Activated CD4-positive, alpha-beta T cell treated with anti-CD3 and anti-CD28 coated beads for 36 hours (primary cell): ENCODE results near the gene KIF6. TPM values are rescaled to one million over a fixed set of nuclear protein-coding genes. Genes with fewer than 3 reads are reported as not detected.

Source experiments
- ATAC-seq: fragments of 200-7000 bp; cut with Tn5 transposase; one replicate; pipeline ENCODE4 v1.10.0; 2021; ENCODE audit warnings: mild to moderate bottlenecking, moderate library complexity
- CTCF ChIA-PET: fragments of 350-600 bp; sonication (Branson Sonifier 250); formaldehyde crosslinking; loops from one replicate; lab custom pipeline; 2021; ENCODE audit warnings: antibody characterized with exemption; lab: Charles Lee
- POLR2A ChIA-PET: fragments of 350-600 bp; sonication (Branson Sonifier 250); formaldehyde crosslinking; loops from one replicate; lab custom pipeline; 2021; ENCODE audit warnings: antibody characterized with exemption, inconsistent platforms; lab: Charles Lee
- DNase-seq: peaks from one replicate; pipeline ENCODE4 v3.0.0-alpha.2; 2020
- H3K27ac Mint-ChIP-seq: one replicate; pipeline ENCODE4 v1.8.0; 2021; ENCODE audit warnings: mixed read lengths
- H3K27me3 Mint-ChIP-seq: one replicate; pipeline ENCODE4 v1.8.0; 2021; ENCODE audit warnings: mixed read lengths
- H3K36me3 Mint-ChIP-seq: one replicate; pipeline ENCODE4 v1.8.0; 2021; ENCODE audit warnings: low read depth, mixed read lengths
- H3K4me1 Mint-ChIP-seq: one replicate; pipeline ENCODE4 v1.8.0; 2021; ENCODE audit warnings: mixed read lengths
- H3K4me3 Mint-ChIP-seq: one replicate; pipeline ENCODE4 v1.8.0; 2021; ENCODE audit warnings: mild to moderate bottlenecking, moderate library complexity, mixed read lengths
- H3K9me3 Mint-ChIP-seq: one replicate; pipeline ENCODE4 v1.8.0; 2021; ENCODE audit warnings: low read depth, mixed read lengths
- intact Hi-C, 2 experiments: fragments of 100-400 bp; cut with DNase I in 1 of 2; cut with micrococcal nuclease in 1 of 2; formaldehyde crosslinking; loops; one replicate each; pipeline versions ENCODE4 v1.14.2 to v1.15.1; 2022 to 2024; cut with DNase I, micrococcal nuclease
- total RNA-seq, 2 experiments: library from RNA; stranded (reverse); gene quantifications; one replicate each; pipeline ENCODE4 v1.2.3, GENCODE V29; 2021

The KIF6 gene
- total RNA-seq, 2 experiments from 2014 or later = 0.43 to 0.49 TPM

GRCh38 chr6:39577446-39578165 lies 147.6 kb downstream of the KIF6 start:
- H3K36me3 Mint-ChIP-seq = no peaks in the 10 kb centered on the region
- no peak overlapping the region for H3K27ac Mint-ChIP-seq
- intact Hi-C loops = no loop called here
- DNase-seq = no peak
- ChIA-PET POLR2A (no interaction called here), CTCF (no interaction called here)
- no peaks in the 10 kb centered on the region for H3K9me3 Mint-ChIP-seq
- no peaks in the 10 kb centered on the region for H3K4me1 Mint-ChIP-seq
- H3K4me3 Mint-ChIP-seq = no peak overlapping the region
- peaks cover 6% of the 10 kb centered on the region for H3K27me3 Mint-ChIP-seq
- ATAC-seq = no peak

- H3K9me3 Mint-ChIP-seq = no peaks in the 10 kb centered on the region
- H3K27ac Mint-ChIP-seq = no peak overlapping the region
- no peaks in the 10 kb centered on the region for H3K4me1 Mint-ChIP-seq
- ATAC-seq = no peak
- no peak overlapping the region for H3K4me3 Mint-ChIP-seq
- CTCF ChIA-PET = no interaction called here
- intact Hi-C loops = no loop called here
- POLR2A ChIA-PET = no interaction called here
- no peaks in the 10 kb centered on the region for H3K36me3 Mint-ChIP-seq
- peaks cover 6% of the 10 kb centered on the region for H3K27me3 Mint-ChIP-seq
- DNase-seq = no peak
Measured at GRCh38 chr6:39576556-39577303, 148.5 kb downstream of the KIF6 start.

- intact Hi-C loops = no loop called here
- CTCF ChIA-PET = no interaction called here
- DNase-seq (no peak), ATAC-seq (no peak)
- no peak overlapping the region for H3K27ac Mint-ChIP-seq
- no peak overlapping the region for H3K4me3 Mint-ChIP-seq
- POLR2A ChIA-PET = no interaction called here
- no peaks in the 10 kb centered on the region for H3K9me3 Mint-ChIP-seq
- no peaks in the 10 kb centered on the region for H3K4me1 Mint-ChIP-seq
- no peaks in the 10 kb centered on the region for H3K36me3 Mint-ChIP-seq
- peaks cover 8% of the 10 kb centered on the region for H3K27me3 Mint-ChIP-seq
Measured at GRCh38 chr6:39574991-39575390, 150.2 kb downstream of the KIF6 start.

- Mint-ChIP-seq H3K4me3 (no peak overlapping the region), H3K27me3 (peaks cover 4% of the 10 kb centered on the region), H3K9me3 (no peaks in the 10 kb centered on the region), H3K27ac (no peak overlapping the region), H3K36me3 (no peaks in the 10 kb centered on the region), H3K4me1 (no peaks in the 10 kb centered on the region)
- ChIA-PET POLR2A (no interaction called here), CTCF (no interaction called here)
- DNase-seq (no peak), ATAC-seq (no peak)
- intact Hi-C loops = no loop called here
Measured at GRCh38 chr6:39573541-39573940, 151.7 kb downstream of the KIF6 start.

- ATAC-seq (no peak), DNase-seq (no peak)
- Mint-ChIP-seq H3K9me3 (no peaks in the 10 kb centered on the region), H3K36me3 (no peaks in the 10 kb centered on the region), H3K27ac (no peak overlapping the region), H3K4me1 (no peaks in the 10 kb centered on the region), H3K4me3 (no peak overlapping the region), H3K27me3 (peaks cover 4% of the 10 kb centered on the region)
- intact Hi-C loops = no loop called here
- POLR2A ChIA-PET = no interaction called here
- CTCF ChIA-PET = interaction anchor here (0.7 kb wide), 2 partner anchors 290 to 545 kb away, joined by 3 read pairs; no protein-coding TSS in a partner anchor
Measured at GRCh38 chr6:39572661-39573340, 152.4 kb downstream of the KIF6 start.

- CTCF ChIA-PET = no interaction called here
- Mint-ChIP-seq H3K4me1 (no peaks in the 10 kb centered on the region), H3K9me3 (no peaks in the 10 kb centered on the region), H3K27ac (no peak overlapping the region), H3K36me3 (no peaks in the 10 kb centered on the region), H3K4me3 (no peak overlapping the region), H3K27me3 (peaks cover 6% of the 10 kb centered on the region)
- POLR2A ChIA-PET = no interaction called here
- intact Hi-C loops = no loop called here
- no peak for DNase-seq
- ATAC-seq = no peak
Measured at GRCh38 chr6:39568896-39569295, 156.3 kb downstream of the KIF6 start.

GRCh38 chr6:39567091-39567490 lies 158.1 kb downstream of the KIF6 start:
- ATAC-seq (no peak), DNase-seq (no peak)
- Mint-ChIP-seq H3K27ac (no peak overlapping the region), H3K9me3 (no peaks in the 10 kb centered on the region), H3K36me3 (no peaks in the 10 kb centered on the region), H3K27me3 (peaks cover 6% of the 10 kb centered on the region), H3K4me3 (no peak overlapping the region), H3K4me1 (no peaks in the 10 kb centered on the region)
- CTCF ChIA-PET = no interaction called here
- POLR2A ChIA-PET = no interaction called here
- intact Hi-C loops = no loop called here

GRCh38 chr6:39566456-39566855 lies 158.8 kb downstream of the KIF6 start:
- ATAC-seq = no peak
- no peak overlapping the region for H3K27ac Mint-ChIP-seq
- peaks cover 6% of the 10 kb centered on the region for H3K27me3 Mint-ChIP-seq
- CTCF ChIA-PET = no interaction called here
- H3K4me1 Mint-ChIP-seq = no peaks in the 10 kb centered on the region
- no peaks in the 10 kb centered on the region for H3K9me3 Mint-ChIP-seq
- no peak for DNase-seq
- intact Hi-C loops = no loop called here
- no peak overlapping the region for H3K4me3 Mint-ChIP-seq
- H3K36me3 Mint-ChIP-seq = no peaks in the 10 kb centered on the region
- POLR2A ChIA-PET = no interaction called here

GRCh38 chr6:39565956-39566355 lies 159.3 kb downstream of the KIF6 start:
- Mint-ChIP-seq H3K27ac (no peak overlapping the region), H3K9me3 (no peaks in the 10 kb centered on the region), H3K27me3 (peaks cover 5% of the 10 kb centered on the region), H3K36me3 (no peaks in the 10 kb centered on the region), H3K4me3 (no peak overlapping the region), H3K4me1 (no peaks in the 10 kb centered on the region)
- intact Hi-C loops = no loop called here
- DNase-seq = no peak
- no peak for ATAC-seq
- CTCF ChIA-PET = no interaction called here
- POLR2A ChIA-PET = no interaction called here

GRCh38 chr6:39563566-39564311 lies 161.5 kb downstream of the KIF6 start:
- Mint-ChIP-seq H3K4me1 (no peaks in the 10 kb centered on the region), H3K9me3 (no peaks in the 10 kb centered on the region), H3K27me3 (peaks cover 5% of the 10 kb centered on the region), H3K27ac (no peak overlapping the region), H3K4me3 (no peak overlapping the region), H3K36me3 (no peaks in the 10 kb centered on the region)
- intact Hi-C loops = no loop called here
- DNase-seq (no peak), ATAC-seq (no peak)
- ChIA-PET POLR2A (no interaction called here), CTCF (interaction anchor here (0.6 kb wide), 1 partner anchor 80 kb away, joined by 3 read pairs; no protein-coding TSS in a partner anchor)

- ChIA-PET CTCF (no interaction called here), POLR2A (no interaction called here)
- DNase-seq (no peak), ATAC-seq (no peak)
- intact Hi-C loops = no loop called here
- H3K27me3 Mint-ChIP-seq = peaks cover 5% of the 10 kb centered on the region
- no peak overlapping the region for H3K27ac Mint-ChIP-seq
- no peaks in the 10 kb centered on the region for H3K4me1 Mint-ChIP-seq
- H3K4me3 Mint-ChIP-seq = no peak overlapping the region
- H3K36me3 Mint-ChIP-seq = no peaks in the 10 kb centered on the region
- H3K9me3 Mint-ChIP-seq = no peaks in the 10 kb centered on the region
Measured at GRCh38 chr6:39561536-39562266, 163.5 kb downstream of the KIF6 start.
